ENCODE measurements around the gene DHX29. TPM values are rescaled to one million over a fixed set of nuclear protein-coding genes. Genes with fewer than 3 reads are reported as not detected.

DHX29 gene
- total RNA-seq, 2 experiments from 2014 or later = 11.6 to 13.7 TPM

- H3K27ac Mint-ChIP-seq = no peak within 1 kb of the TSS
- DNase-seq = peak; percentile 84
- H3K4me1 Mint-ChIP-seq (ENCODE audit: low read depth) = peaks cover 34% of the 10 kb centered on the region
- H3K4me3 Mint-ChIP-seq = peak within 1 kb of the TSS; percentile 62
- TF ChIP-seq CTCF (IDR thresholded peaks at IDR 0.05) = no peak
- ChIA-PET CTCF (interaction anchor here (1.0 to 9.6 kb wide), 11 partner anchors 8 to 81 kb away, joined by 3 to 51 read pairs (median 5); partner anchors contain the start of genes DHX29, GPX8 and MTREX), POLR2A (interaction anchor here (1.0 to 1.5 kb wide), 3 partner anchors 10 to 80 kb away, joined by 3 to 6 read pairs (median 3); partner anchors contain the start of genes DHX29 and MTREX)
- peaks cover 2% of the 10 kb centered on the region for H3K36me3 Mint-ChIP-seq (ENCODE audit: low read depth)
- H3K27me3 Mint-ChIP-seq = peaks cover 88% of the 10 kb centered on the region
- ATAC-seq = peak; percentile 65
- no peaks in the 10 kb centered on the region for H3K9me3 Mint-ChIP-seq
- intact Hi-C loops (cut with micrococcal nuclease) = loop anchor here (5.0 kb wide), 1 partner anchor 80 kb away; the partner anchor contains the start of genes DHX29 and MTREX
Measured at GRCh38 chr5:55226934-55227663, 80.4 kb downstream of the DHX29 start, which contains the start of gene MCIDAS. MCIDAS (minus strand) TSS chr5:55227315; CDS start chr5:55227138, 177 bp downstream.

GRCh38 chr5:55226027-55226933 lies 81.2 kb downstream of the DHX29 start:
- CTCF ChIA-PET = interaction anchor here (0.6 to 9.6 kb wide), 22 partner anchors 9 to 473 kb away, joined by 3 to 51 read pairs (median 4); partner anchors contain the start of genes DHX29, GPX8 and MTREX
- Mint-ChIP-seq H3K36me3 (ENCODE audit: low read depth) (peaks cover 2% of the 10 kb centered on the region), H3K9me3 (no peaks in the 10 kb centered on the region), H3K27me3 (peaks cover 83% of the 10 kb centered on the region), H3K27ac (no peak overlapping the region), H3K4me3 (peak overlapping the region; percentile 51), H3K4me1 (ENCODE audit: low read depth) (peaks cover 28% of the 10 kb centered on the region)
- intact Hi-C loops (cut with micrococcal nuclease) = loop anchor here (5.0 kb wide), 1 partner anchor 81 kb away; the partner anchor contains the start of genes DHX29 and MTREX
- POLR2A ChIA-PET = interaction anchor here (1.0 to 1.5 kb wide), 3 partner anchors 11 to 81 kb away, joined by 3 to 6 read pairs (median 3); partner anchors contain the start of genes DHX29 and MTREX
- TF ChIP-seq CTCF (IDR thresholded peaks at IDR 0.05) = peak; percentile 84
- DNase-seq (peak; percentile 87), ATAC-seq (peak; percentile 76)

- POLR2A ChIA-PET = interaction anchor here (1.5 kb wide), 1 partner anchor 82 kb away, joined by 6 read pairs; the partner anchor contains the start of genes DHX29 and MTREX
- intact Hi-C loops (cut with micrococcal nuclease) = loop anchor here (5.0 kb wide), 1 partner anchor 82 kb away; the partner anchor contains the start of genes DHX29 and MTREX
Measured at GRCh38 chr5:55225346-55225745, 82.1 kb downstream of the DHX29 start.

GRCh38 chr5:55223812-55224240 lies 83.7 kb downstream of the DHX29 start:
- DNase-seq (no peak), ATAC-seq (no peak)
- peaks cover 80% of the 10 kb centered on the region for H3K27me3 Mint-ChIP-seq
- no peak overlapping the region for H3K27ac Mint-ChIP-seq
- ChIA-PET POLR2A (interaction anchor here (1.6 kb wide), 1 partner anchor 11 kb away, joined by 6 read pairs; no protein-coding TSS in a partner anchor), CTCF (interaction anchor here (1.2 to 9.6 kb wide), 4 partner anchors 9 to 64 kb away, joined by 3 to 51 read pairs (median 4); partner anchors contain the start of gene GPX8)
- H3K9me3 Mint-ChIP-seq = no peaks in the 10 kb centered on the region
- H3K36me3 Mint-ChIP-seq (ENCODE audit: low read depth) = peaks cover 2% of the 10 kb centered on the region
- H3K4me1 Mint-ChIP-seq (ENCODE audit: low read depth) = peaks cover 34% of the 10 kb centered on the region
- no peak for TF ChIP-seq CTCF (IDR thresholded peaks at IDR 0.05)
- H3K4me3 Mint-ChIP-seq = no peak overlapping the region
- intact Hi-C loops (cut with micrococcal nuclease) = no loop called here

More at GRCh38 chr5:55225346-55225745, 82.1 kb downstream of the DHX29 start:
- ATAC-seq (no peak), DNase-seq (no peak)
- no peak overlapping the region for H3K27ac Mint-ChIP-seq
- CTCF ChIA-PET = interaction anchor here (1.2 to 9.6 kb wide), 8 partner anchors 13 to 82 kb away, joined by 3 to 51 read pairs (median 5); partner anchors contain the start of genes DHX29 and MTREX
- H3K4me1 Mint-ChIP-seq (ENCODE audit: low read depth) = peaks cover 34% of the 10 kb centered on the region
- H3K27me3 Mint-ChIP-seq = peaks cover 83% of the 10 kb centered on the region
- peaks cover 2% of the 10 kb centered on the region for H3K36me3 Mint-ChIP-seq (ENCODE audit: low read depth)
- H3K9me3 Mint-ChIP-seq = no peaks in the 10 kb centered on the region
- no peak overlapping the region for H3K4me3 Mint-ChIP-seq
- no peak for TF ChIP-seq CTCF (IDR thresholded peaks at IDR 0.05)
